GM12872 (cell line): ENCODE data around the gene TSG101.

ENCODE experiments used
- CTCF ChIP-seq: IDR thresholded peaks from 3 replicates; pipeline ENCODE4 v1.5.1; 2011; ENCODE audit warnings: low read depth, mild to moderate bottlenecking, low read length, moderate library complexity; ENCODE audit not compliant: insufficient read depth

The TSG101 gene

DNA sequence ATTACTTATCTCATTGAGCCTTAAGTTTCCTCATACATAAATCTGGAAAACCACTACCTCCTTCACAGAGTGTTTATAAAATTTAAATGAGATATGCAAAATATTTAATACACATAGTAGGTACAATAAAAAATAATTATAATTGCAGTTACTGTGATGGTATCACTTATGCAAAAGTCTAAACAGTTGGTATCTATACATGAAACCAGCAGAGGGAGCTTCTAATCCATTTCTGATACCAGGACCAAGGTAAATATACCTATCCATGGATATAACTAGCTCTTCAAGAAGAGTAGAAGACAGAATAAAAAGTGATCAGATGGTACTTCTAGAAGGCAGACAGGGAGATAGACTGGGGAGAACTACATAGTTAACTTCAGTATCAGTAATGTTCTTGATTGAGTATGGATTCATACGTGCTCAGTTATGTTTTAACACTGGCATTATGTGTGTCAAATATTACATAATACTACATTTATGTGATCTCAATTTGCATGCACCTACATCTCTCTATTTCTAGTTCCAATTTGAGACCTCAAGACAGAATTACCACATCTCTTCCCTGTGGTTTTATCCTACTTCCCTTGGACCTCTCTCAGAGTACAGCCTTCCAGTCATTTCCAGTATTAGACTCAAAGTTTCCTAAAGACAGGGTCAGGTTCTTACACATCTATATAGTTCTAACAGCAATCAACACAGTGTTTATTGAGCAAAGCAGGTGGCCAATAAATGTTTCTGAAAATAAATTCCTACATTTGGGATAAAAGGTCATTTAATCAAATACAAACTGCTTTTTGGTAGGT lies 13.7 kb upstream of the TSG101 start:
- TF ChIP-seq CTCF, result peak; percentile 49

GRCh38 chr11:18536209-18536608 lies 9.5 kb upstream of the TSG101 start:
- no peak for TF ChIP-seq CTCF

GRCh38 chr11:18534245-18534644 lies 7.5 kb upstream of the TSG101 start:
- TF ChIP-seq CTCF, result no peak

GRCh38 chr11:18533365-18533764 lies 6.6 kb upstream of the TSG101 start:
- TF ChIP-seq CTCF, result no peak

DNA sequence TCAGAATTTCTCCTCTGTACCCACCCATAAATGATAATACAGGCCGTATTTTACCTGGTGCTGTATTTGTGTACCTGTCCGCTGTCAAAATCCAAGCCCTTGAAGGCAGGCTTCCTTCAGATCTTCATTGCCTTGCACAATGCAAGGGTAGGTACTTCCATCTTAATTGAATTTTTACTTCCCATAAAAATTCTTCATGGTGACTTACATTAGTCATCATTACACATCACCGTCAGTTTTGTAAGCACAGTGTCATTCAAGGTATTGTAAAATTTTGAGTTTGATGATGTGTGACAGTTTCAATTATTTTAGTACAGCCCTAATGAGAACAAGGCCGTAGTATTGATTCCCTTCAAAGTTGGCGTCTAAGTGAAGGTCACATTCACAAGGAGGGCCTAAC lies 770 bp upstream of the TSG101 start:
- TF ChIP-seq CTCF, result no peak

DNA sequence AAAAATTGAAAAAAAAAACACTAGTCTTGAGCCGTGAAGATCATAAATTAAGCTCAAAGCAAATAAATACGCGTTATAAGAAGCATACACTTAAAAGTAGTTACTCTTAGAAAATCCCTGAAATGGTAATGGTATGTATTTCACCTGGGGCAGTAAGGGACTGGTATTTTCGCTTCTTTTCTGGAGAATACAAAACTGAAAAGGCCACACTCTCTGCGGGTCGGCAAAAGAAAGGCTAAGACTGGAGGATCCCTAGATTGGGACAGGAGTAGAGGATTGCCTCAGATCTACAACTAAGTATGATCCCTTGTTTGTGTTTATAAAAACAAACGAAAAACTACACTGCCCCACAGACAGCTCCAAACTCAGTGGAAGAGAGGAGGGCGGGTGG lies 617 bp downstream of the TSG101 start:
- no peak for TF ChIP-seq CTCF

DNA sequence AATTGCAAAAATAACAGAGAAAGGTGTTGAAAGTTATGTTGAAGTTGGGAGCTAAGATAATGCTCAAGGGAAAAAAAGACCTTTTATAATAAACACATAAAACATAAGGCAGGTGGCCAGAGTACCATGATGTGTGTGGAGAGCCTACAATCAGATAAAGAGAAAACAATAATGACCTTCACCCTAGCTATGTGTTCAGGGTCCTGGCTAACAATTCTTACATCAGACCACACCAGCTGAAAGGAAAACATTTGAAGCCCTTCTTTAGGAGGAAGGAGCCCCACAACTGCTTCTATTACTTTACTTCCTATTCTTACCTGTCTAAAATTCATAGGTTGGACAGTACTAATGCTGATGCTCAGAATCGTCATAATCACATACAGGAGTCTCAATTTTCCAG lies 2.5 kb downstream of the TSG101 start:
- no peak for TF ChIP-seq CTCF
